ENCODE results near the gene RNU1-1. TPM values are rescaled to one million over a fixed set of nuclear protein-coding genes. Genes with fewer than 3 reads are reported as not detected.
"Not testable (repeated sequence)": the region's sequence is repeated elsewhere in the genome, so short reads cannot be mapped to it uniquely, and the experiment has no call there.

RNU1-1 gene
- under 0.01 and 255 TPM in 2 replicates for total RNA-seq (2014; rRNA removed; shearing (Covaris generic))

GRCh38 chr1:16514107-16515055, at the start of gene RNU1-1:
Gene RNU1-1 (minus strand): TSS chr1:16514285.
- peak; percentile 41 for DNase-seq (ENCODE audit: low spot score)

- not testable (repeated sequence) for DNase-seq (ENCODE audit: low spot score)
These were observed 47.0 kb upstream of the RNU1-1 start for GRCh38 chr1:16561035-16561434.

GRCh38 chr1:16560498-16560897, 46.4 kb upstream of the RNU1-1 start:
- DNase-seq (ENCODE audit: low spot score): not testable (repeated sequence)

- not testable (repeated sequence) for DNase-seq (ENCODE audit: low spot score)
These were observed 45.6 kb upstream of the RNU1-1 start for GRCh38 chr1:16559688-16560087.

- not testable (repeated sequence) for DNase-seq (ENCODE audit: low spot score)
These were observed 42.9 kb upstream of the RNU1-1 start for GRCh38 chr1:16557034-16557433.

GRCh38 chr1:16553244-16553643, 39.2 kb upstream of the RNU1-1 start:
- DNase-seq (ENCODE audit: low spot score): not testable (repeated sequence)

- not testable (repeated sequence) for DNase-seq (ENCODE audit: low spot score)
These were observed 36.3 kb upstream of the RNU1-1 start for GRCh38 chr1:16550212-16550918.

- not testable (repeated sequence) for DNase-seq (ENCODE audit: low spot score)
These were observed 35.5 kb upstream of the RNU1-1 start for GRCh38 chr1:16549545-16549944.

- not testable (repeated sequence) for DNase-seq (ENCODE audit: low spot score)
These were observed 33.6 kb upstream of the RNU1-1 start for GRCh38 chr1:16547502-16548241.

- peak; percentile 59 for DNase-seq (ENCODE audit: low spot score)
These were observed 31.6 kb upstream of the RNU1-1 start for GRCh38 chr1:16545682-16546095.

GRCh38 chr1:16540421-16540893, 26.4 kb upstream of the RNU1-1 start:
- DNase-seq (ENCODE audit: low spot score): not testable (repeated sequence)

GRCh38 chr1:16537528-16537927, 23.4 kb upstream of the RNU1-1 start:
- DNase-seq (ENCODE audit: low spot score): not testable (repeated sequence)

GRCh38 chr1:16536796-16537195, 22.7 kb upstream of the RNU1-1 start:
- DNase-seq (ENCODE audit: low spot score): not testable (repeated sequence)

- not testable (repeated sequence) for DNase-seq (ENCODE audit: low spot score)
These were observed 21.8 kb upstream of the RNU1-1 start for GRCh38 chr1:16535898-16536297.

GRCh38 chr1:16535487-16535886, 21.4 kb upstream of the RNU1-1 start:
- DNase-seq (ENCODE audit: low spot score): not testable (repeated sequence)

- DNase-seq (ENCODE audit: low spot score): not testable (repeated sequence)
These were observed 20.9 kb upstream of the RNU1-1 start for GRCh38 chr1:16534829-16535456.

GRCh38 chr1:16534239-16534828, 20.2 kb upstream of the RNU1-1 start:
- not testable (repeated sequence) for DNase-seq (ENCODE audit: low spot score)

GRCh38 chr1:16532235-16532991, 18.3 kb upstream of the RNU1-1 start:
- not testable (repeated sequence) for DNase-seq (ENCODE audit: low spot score)

GRCh38 chr1:16528338-16528737, 14.3 kb upstream of the RNU1-1 start:
- DNase-seq (ENCODE audit: low spot score): not testable (repeated sequence)

- not testable (repeated sequence) for DNase-seq (ENCODE audit: low spot score)
These were observed 11.7 kb upstream of the RNU1-1 start for GRCh38 chr1:16525769-16526168.
